A549 (cell line): ENCODE data around the gene SPATA16. TPM values are rescaled to one million over a fixed set of nuclear protein-coding genes. Genes with fewer than 3 reads are reported as not detected.
"Not testable (repeated sequence)": the region's sequence is repeated elsewhere in the genome, so short reads cannot be mapped to it uniquely, and the experiment has no call there.

Experiments
- ATAC-seq, 2 experiments: fragments of 200-7000 bp in 1 of 2; fragments of >200 bp in 1 of 2; cut with Nextera tagmentation in 1 of 2; cut with Tn5 transposase in 1 of 2; 3 replicates each; pipeline versions ENCODE4 v1.8.0 to v1.9.1; 2018 to 2020; ENCODE audit warnings: mild to moderate bottlenecking in 1 of 2, moderate library complexity in 1 of 2
- CTCF ChIA-PET: fragments of 300-600 bp; sonication (Branson Sonifier 250); formaldehyde crosslinking; extraction: SDS; loops from one replicate; lab custom pipeline; 2021; ENCODE audit warnings: antibody characterized with exemption, inconsistent platforms; lab: Yijun Ruan, JAX
- POLR2A ChIA-PET: fragments of 350-600 bp; formaldehyde crosslinking; extraction: SDS; loops from one replicate; lab custom pipeline; 2021; ENCODE audit warnings: antibody characterized with exemption, inconsistent platforms; lab: Yijun Ruan, JAX
- DNase-seq, 2 experiments: peaks; one replicate each; pipeline versions ENCODE4 v3.0.0 to v3.0.0-alpha.2; 2011 to 2016; ENCODE audit warnings: low read depth in 1 of 2, low spot score in 1 of 2
- FAIRE-seq: peaks from 2 replicates; lab custom pipeline; 2011; peaks lifted over from hg19 to GRCh38; lab: Jason Lieb, UNC
- H3K27ac ChIP-seq, 2 experiments: fragments of >200 bp; sonication (Bioruptor Twin); formaldehyde crosslinking; 3 replicates each; pipeline ENCODE4 v1.5.1; 2016 to 2017
- H3K4me1 ChIP-seq: fragments of >200 bp; sonication (Bioruptor Twin); formaldehyde crosslinking; 3 replicates; pipeline ENCODE4 v1.6.1; 2016
- H3K4me2 ChIP-seq: fragments of >200 bp; sonication (Bioruptor Twin); formaldehyde crosslinking; 3 replicates; pipeline ENCODE4 v1.6.1; 2016
- H3K4me3 ChIP-seq: fragments of >200 bp; sonication (Bioruptor Twin); formaldehyde crosslinking; 3 replicates; pipeline ENCODE4 v1.5.1; 2016
- H3K9me3 ChIP-seq: fragments of >200 bp; sonication (Bioruptor Twin); formaldehyde crosslinking; 3 replicates; pipeline ENCODE4 v1.6.1; 2016
- ATOH8 ChIP-seq: fragments of 250-450 bp; sonication (Bioruptor Pico); IDR thresholded peaks from 2 replicates; pipeline ENCODE4 v1.5.0; 2020; ENCODE audit warnings: low read depth, mild to moderate bottlenecking, moderate library complexity
- CEBPB ChIP-seq, 2 experiments: fragments of >200 bp in 1 of 2; sonication (Bioruptor Twin) in 1 of 2; formaldehyde crosslinking in 1 of 2; IDR thresholded peaks; 2 replicates each; pipeline ENCODE4 v1.6.1; 2012 to 2016
- CHD4 ChIP-seq: fragments of 200-600 bp; sonication (generic); IDR thresholded peaks from 2 replicates; pipeline ENCODE4 v1.6.1; 2016; ENCODE audit warnings: antibody characterized with exemption, mild to moderate bottlenecking, borderline replicate concordance
- CTCF ChIP-seq: fragments of >200 bp; sonication (Bioruptor Twin); formaldehyde crosslinking; IDR thresholded peaks from 3 replicates; pipeline ENCODE4 v1.5.1; 2016
- EHF ChIP-seq: fragments of 250-450 bp; sonication (Bioruptor Pico); IDR thresholded peaks from 2 replicates; pipeline ENCODE4 v1.5.0; 2020; ENCODE audit warnings: mild to moderate bottlenecking
- FOSL2 ChIP-seq, 2 experiments: fragments of 450-650 bp in 1 of 2; fragments of >200 bp in 1 of 2; sonication (Bioruptor Twin) in 1 of 2; formaldehyde crosslinking; IDR thresholded peaks; 2 replicates each; pipeline versions ENCODE4 v1.5.0 to v1.6.1; 2016 to 2020; ENCODE audit warnings: mild to moderate bottlenecking in 1 of 2, moderate library complexity in 1 of 2
- FOXS1 ChIP-seq: fragments of 250-450 bp; sonication (Bioruptor Pico); IDR thresholded peaks from 2 replicates; pipeline ENCODE4 v1.5.0; 2020; ENCODE audit warnings: mild to moderate bottlenecking, moderate library complexity
- HDAC2 ChIP-seq: fragments of 200-600 bp; sonication (generic); IDR thresholded peaks from 2 replicates; pipeline ENCODE4 v1.6.1; 2016
- HES2 ChIP-seq: fragments of >200 bp; sonication (Bioruptor Twin); formaldehyde crosslinking; IDR thresholded peaks from 2 replicates; pipeline ENCODE4 v1.6.1; 2016
- HEYL ChIP-seq: fragments of 250-450 bp; sonication (Bioruptor Pico); IDR thresholded peaks from 2 replicates; pipeline ENCODE4 v1.8.0; 2021; ENCODE audit warnings: mild to moderate bottlenecking, moderate library complexity
- HOXB13 ChIP-seq: fragments of 250-450 bp; sonication (Bioruptor Pico); IDR thresholded peaks from 2 replicates; pipeline ENCODE4 v1.5.0; 2020; ENCODE audit warnings: low read depth, mild to moderate bottlenecking, moderate library complexity
- HOXB5 ChIP-seq: fragments of 250-450 bp; sonication (Bioruptor Pico); IDR thresholded peaks from 2 replicates; pipeline ENCODE4 v1.5.0; 2020; ENCODE audit warnings: mild to moderate bottlenecking, moderate library complexity
- JUNB ChIP-seq: fragments of >200 bp; sonication (Bioruptor Twin); formaldehyde crosslinking; IDR thresholded peaks from 2 replicates; pipeline ENCODE4 v1.6.1; 2016
- MAX ChIP-seq: IDR thresholded peaks from 2 replicates; pipeline ENCODE4 v1.6.1; 2012
- NPAS2 ChIP-seq: fragments of 250-450 bp; sonication (Bioruptor Pico); IDR thresholded peaks from 2 replicates; pipeline ENCODE4 v1.8.0; 2022; ENCODE audit warnings: mild to moderate bottlenecking, moderate library complexity, borderline replicate concordance
- NR3C1 ChIP-seq: fragments of >200 bp; sonication (Bioruptor Twin); formaldehyde crosslinking; IDR thresholded peaks from 3 replicates; pipeline ENCODE4 v1.6.1; 2017
- PBX3 ChIP-seq: IDR thresholded peaks from 2 replicates; pipeline ENCODE4 v1.6.1; 2012
- RARB ChIP-seq: fragments of 250-450 bp; sonication (Bioruptor Pico); IDR thresholded peaks from 2 replicates; pipeline ENCODE4 v1.8.0; 2021; ENCODE audit warnings: mild to moderate bottlenecking, moderate library complexity
- SMC3 ChIP-seq: fragments of >200 bp; sonication (Bioruptor Twin); formaldehyde crosslinking; IDR thresholded peaks from 3 replicates; pipeline ENCODE4 v1.6.1; 2018; ENCODE audit warnings: inconsistent platforms
- SREBF2 ChIP-seq: fragments of 450-650 bp; IDR thresholded peaks from 2 replicates; pipeline ENCODE4 v1.6.1; 2014; ENCODE audit warnings: mild to moderate bottlenecking, moderate library complexity
- TP53 ChIP-seq: fragments of 250-450 bp; sonication (Bioruptor Pico); IDR thresholded peaks from 2 replicates; pipeline ENCODE4 v1.5.0; 2021; ENCODE audit warnings: mild to moderate bottlenecking, moderate library complexity
- ZSCAN20 ChIP-seq: fragments of 250-450 bp; sonication (Bioruptor Pico); IDR thresholded peaks from 2 replicates; pipeline ENCODE4 v1.8.0; 2022; ENCODE audit warnings: mild to moderate bottlenecking, moderate library complexity
- WGBS: methylation state at CpG from one replicate; pipeline ENCODE4 v1.1.6; 2017; ENCODE audit errors: missing lambda C conversion rate; 5-methylcytosine and 5-hydroxymethylcytosine counted together
- polyA plus RNA-seq, 4 experiments: library from polyadenylated mRNA; depleted of rRNA in 3 of 4; stranded (reverse); fragments of >200 nt; fragmentation: RNase III in 1 of 4; extraction: RNeasy Plus Mini Kit Qiagen cat#74134 plus additional on column Dnase treatment in 1 of 4; gene quantifications; 2 replicates in 3 of 4; 3 replicates in 1 of 4; pipeline ENCODE4 v1.2.3, GENCODE V29; 2011 to 2017

The SPATA16 gene
- polyA plus RNA-seq, 2 of the 4 experiments (the other 2 are of a cell fraction), result not detected

GRCh38 chr3:172882563-172882962 is 258.5 kb downstream of the SPATA16 start (continued):
- TF ChIP-seq EHF (CRISPR knock-in tag) (no peak), TP53 (CRISPR knock-in tag) (no peak)

- not testable (repeated sequence) for FAIRE-seq, ATAC-seq, H3K4me1 ChIP-seq
Measured at GRCh38 chr3:172879381-172879780, 261.7 kb downstream of the SPATA16 start.

GRCh38 chr3:172877011-172877410 is 264.0 kb downstream of the SPATA16 start:
- no peak for TF ChIP-seq PBX3
- TF ChIP-seq SREBF2, result no peak
- TF ChIP-seq ATOH8 (CRISPR knock-in tag), result no peak
- no peak for TF ChIP-seq ZSCAN20
- TF ChIP-seq JUNB, result no peak
- TF ChIP-seq RARB (CRISPR knock-in tag), result no peak
- TF ChIP-seq HEYL, result no peak
- no peak for ATAC-seq
- no peak overlapping the region for H3K27ac ChIP-seq
- H3K4me2 ChIP-seq, result no peak overlapping the region
- ChIA-PET CTCF (interaction anchor here (0.9 kb wide), 1 partner anchor 8 kb away, joined by 4 read pairs; no protein-coding TSS in a partner anchor), POLR2A (no interaction called here)
- H3K9me3 ChIP-seq, result no peaks in the 10 kb centered on the region
- H3K4me1 ChIP-seq, result no peaks in the 10 kb centered on the region
- WGBS, result 45% methylated on average over 4 of the region's 4 CpGs
- no peak for FAIRE-seq
- H3K4me3 ChIP-seq, result no peak overlapping the region
- DNase-seq, result no peak

More at GRCh38 chr3:172879381-172879780, 261.7 kb downstream of the SPATA16 start:
- H3K4me3 ChIP-seq, DNase-seq, H3K4me2 ChIP-seq, H3K9me3 ChIP-seq, H3K27ac ChIP-seq, POLR2A ChIA-PET, CTCF ChIA-PET: not testable (repeated sequence)
- WGBS, result 2% methylated on average over 2 of the region's 2 CpGs

GRCh38 chr3:172876297-172876696 is 264.7 kb downstream of the SPATA16 start:
- 42% methylated on average over 3 of the region's 3 CpGs for WGBS
- Histone ChIP-seq H3K4me1 (no peaks in the 10 kb centered on the region), H3K4me3 (no peak overlapping the region), H3K9me3 (no peaks in the 10 kb centered on the region)
- no peak for DNase-seq
- POLR2A ChIA-PET, result no interaction called here
- TF ChIP-seq HES2, result no peak
- no peak for TF ChIP-seq FOXS1 (CRISPR knock-in tag)
- TF ChIP-seq NR3C1, result no peak
- no peak for TF ChIP-seq SREBF2
- no peak for TF ChIP-seq MAX
- no peak for TF ChIP-seq SMC3
- no peak for TF ChIP-seq ZSCAN20
- TF ChIP-seq HOXB5 (CRISPR knock-in tag), result no peak
- no peak for TF ChIP-seq CEBPB (IDR thresholded peaks at IDR 0.05)
- no peak for TF ChIP-seq HDAC2
- no peak for TF ChIP-seq HOXB13 (CRISPR knock-in tag)
- no peak for TF ChIP-seq CTCF
- TF ChIP-seq ATOH8 (CRISPR knock-in tag), result no peak
- no peak for TF ChIP-seq CHD4
- TF ChIP-seq FOSL2 (IDR thresholded peaks at IDR 0.05), result no peak
- TF ChIP-seq FOSL2 (CRISPR knock-in tag; IDR thresholded peaks at IDR 0.05), result no peak
- no peak for TF ChIP-seq NPAS2 (CRISPR knock-in tag)
- TF ChIP-seq, all 56 proteins: peak for 0
- Histone ChIP-seq H3K4me2 (no peak overlapping the region), H3K27ac (no peak overlapping the region)
- FAIRE-seq (no peak), ATAC-seq (no peak)
- CTCF ChIA-PET, result interaction anchor here (0.9 kb wide), 1 partner anchor 9 kb away, joined by 4 read pairs; no protein-coding TSS in a partner anchor
